IPS DF 4.7 (cell line): ENCODE measurements around the gene MGAT4B.

ENCODE experiments used
- DNase-seq: peaks from one replicate; pipeline ENCODE4 v3.0.0-alpha.2; 2013; ENCODE audit warnings: low spot score; ENCODE audit errors: extremely low read depth

Gene MGAT4B

GRCh38 chr5:179812135-179812825 is 5.6 kb upstream of the MGAT4B start:
- no peak for DNase-seq

GRCh38 chr5:179805529-179806249 is 977 bp downstream of the MGAT4B start:
- DNase-seq: no peak

GRCh38 chr5:179805070-179805528 is 1.6 kb downstream of the MGAT4B start:
- no peak for DNase-seq

- DNase-seq: no peak
Observed at GRCh38 chr5:179804555-179804947, 2.1 kb downstream of the MGAT4B start.

GRCh38 chr5:179803651-179804554 is 2.8 kb downstream of the MGAT4B start:
- DNase-seq: no peak

GRCh38 chr5:179802950-179803562 is 3.6 kb downstream of the MGAT4B start:
- DNase-seq: no peak

GRCh38 chr5:179802207-179802883 is 4.3 kb downstream of the MGAT4B start:
- DNase-seq: no peak

- DNase-seq: no peak
Observed at GRCh38 chr5:179801304-179802206, 5.1 kb downstream of the MGAT4B start.

- DNase-seq: no peak
Observed at GRCh38 chr5:179800696-179801201, 5.9 kb downstream of the MGAT4B start.

- no peak for DNase-seq
Observed at GRCh38 chr5:179800071-179800695, 6.5 kb downstream of the MGAT4B start.

- no peak for DNase-seq
Observed at GRCh38 chr5:179799644-179799973, 7.1 kb downstream of the MGAT4B start.

GRCh38 chr5:179798771-179799643 is 7.7 kb downstream of the MGAT4B start:
- no peak for DNase-seq

GRCh38 chr5:179798144-179798770 is 8.4 kb downstream of the MGAT4B start:
- no peak for DNase-seq

GRCh38 chr5:179797741-179798140 is 8.9 kb downstream of the MGAT4B start:
- no peak for DNase-seq

GRCh38 chr5:179796877-179797608 is 9.6 kb downstream of the MGAT4B start:
- no peak for DNase-seq

- no peak for DNase-seq
Observed at GRCh38 chr5:179795863-179796833, 10.5 kb downstream of the MGAT4B start.
